NCI-H2029 treated with DMSO at 0.1 percent for 48 hours (cell line): ENCODE data around the gene MEAK7.

ENCODE experiments used
- DNase-seq: peaks from one replicate; lab custom pipeline; 2025; lab: John Stamatoyannopoulos, UW

MEAK7 gene

DNA sequence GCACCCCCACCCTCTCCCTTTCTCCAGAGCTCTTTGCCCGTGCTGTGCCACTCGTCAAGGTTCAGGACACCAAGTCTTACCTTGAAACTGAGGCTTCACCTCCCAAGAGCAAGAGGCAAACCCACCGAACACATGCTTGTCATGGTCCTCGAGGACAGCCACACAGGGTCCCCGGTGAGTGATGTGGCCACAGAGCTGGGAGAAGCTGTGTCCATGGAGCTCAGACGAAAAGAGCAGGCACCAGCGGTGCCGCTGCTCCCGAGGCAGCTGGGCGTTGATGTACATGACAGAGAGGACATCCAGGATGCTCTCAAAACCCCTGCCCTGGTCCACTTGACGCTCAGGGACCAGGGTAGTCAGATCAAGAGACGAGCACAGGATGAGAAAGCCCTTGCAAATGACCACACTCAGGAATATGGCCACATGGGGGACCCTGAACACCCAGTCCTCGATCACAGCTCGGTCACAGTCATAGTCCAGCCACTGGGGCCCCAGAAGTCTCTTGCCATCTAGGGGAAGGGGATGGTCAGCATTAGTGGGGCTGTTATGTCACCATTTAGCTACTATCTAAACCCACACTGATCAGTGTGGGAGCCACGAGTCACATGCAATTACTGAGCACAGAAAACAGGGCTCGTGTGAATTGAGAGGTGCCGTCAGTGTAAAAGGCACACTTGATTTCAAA is 17.8 kb downstream of the MEAK7 start:
- DNase-seq: no peak

DNA sequence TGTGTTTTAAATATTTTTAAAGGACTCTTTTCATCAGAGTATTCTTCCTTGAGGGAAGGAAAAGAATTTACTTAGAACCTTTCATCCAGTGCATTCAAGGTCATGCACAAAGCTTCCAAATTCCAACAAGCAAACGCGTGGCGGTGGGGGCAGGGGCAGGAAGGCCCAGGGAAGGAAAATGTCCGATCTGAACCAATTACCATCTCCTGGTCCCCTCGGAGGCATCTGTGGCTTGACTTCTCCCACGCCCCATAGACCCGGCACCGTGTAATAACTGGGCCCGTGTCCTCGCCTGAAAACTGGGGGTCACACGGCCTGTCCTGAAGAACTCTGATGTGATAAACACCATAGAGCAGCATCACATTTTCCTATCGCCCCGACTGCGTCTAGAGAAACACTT is 18.3 kb downstream of the MEAK7 start:
- DNase-seq: no peak

DNA sequence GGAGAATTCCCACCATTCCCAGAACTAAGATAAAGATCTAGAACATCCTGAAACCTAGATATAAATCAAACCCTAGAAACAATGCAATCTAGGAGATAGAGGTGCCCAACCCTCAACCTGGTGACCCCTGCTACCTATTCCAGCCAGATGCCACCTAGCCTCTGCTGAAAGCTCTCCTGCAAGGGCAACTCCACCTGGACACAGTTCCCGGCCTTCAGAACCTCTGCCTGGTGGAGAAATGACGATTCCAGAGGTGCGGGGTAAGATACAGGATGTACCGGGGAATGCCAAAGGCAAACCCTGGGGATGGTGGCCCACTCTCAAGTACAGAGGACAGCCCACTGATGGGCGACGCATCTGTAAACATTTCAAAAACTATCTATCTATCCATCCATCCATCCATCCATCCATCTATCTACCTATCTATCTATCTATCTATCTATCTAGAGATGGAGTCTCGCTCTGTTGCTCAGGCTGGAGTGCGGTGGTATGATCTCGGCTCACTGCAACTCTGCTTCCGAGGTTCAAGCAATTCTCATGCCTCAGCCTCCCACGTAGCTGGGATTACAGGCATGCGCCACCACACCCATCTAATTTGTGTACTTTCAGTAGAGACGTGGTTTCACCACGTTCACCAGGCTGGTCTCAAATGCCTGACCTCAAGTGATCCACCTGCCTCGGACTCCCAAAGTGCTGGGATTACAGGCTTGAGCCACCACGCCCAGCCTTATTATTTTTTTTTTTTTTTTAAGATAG is 19.0 kb downstream of the MEAK7 start:
- DNase-seq: no peak

DNA sequence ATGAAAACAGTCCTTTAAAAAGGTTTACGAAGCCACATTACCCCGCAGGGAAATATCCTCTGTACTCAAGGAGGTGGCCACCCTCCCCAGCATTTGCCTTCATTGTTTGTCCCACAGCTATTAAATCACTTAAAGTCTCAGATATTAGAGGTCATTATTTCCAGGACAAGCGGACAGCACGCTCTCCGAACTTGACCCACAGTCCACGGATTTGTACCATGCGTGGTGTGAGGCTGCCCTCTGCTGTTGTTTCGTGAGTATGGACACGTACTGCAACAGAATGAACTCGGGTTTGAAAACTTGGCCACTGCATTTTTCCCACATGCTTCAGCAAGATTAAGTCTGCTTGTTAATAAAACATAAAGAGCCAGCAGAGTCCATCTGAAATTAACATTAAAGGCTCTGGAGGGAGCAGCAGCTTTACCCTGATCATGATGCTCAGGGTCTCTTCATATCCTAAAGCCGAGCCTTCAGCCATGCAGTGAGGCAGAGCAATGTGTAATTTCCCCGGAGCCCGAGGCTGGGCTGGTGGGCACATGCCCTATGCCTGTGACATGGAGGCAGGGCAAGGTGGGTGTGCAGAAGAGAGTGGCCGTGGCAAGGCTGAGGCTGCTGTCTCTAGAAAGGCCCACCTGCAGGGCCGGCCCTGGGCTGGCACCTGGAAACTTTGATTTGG is 19.7 kb downstream of the MEAK7 start:
- DNase-seq: no peak

DNA sequence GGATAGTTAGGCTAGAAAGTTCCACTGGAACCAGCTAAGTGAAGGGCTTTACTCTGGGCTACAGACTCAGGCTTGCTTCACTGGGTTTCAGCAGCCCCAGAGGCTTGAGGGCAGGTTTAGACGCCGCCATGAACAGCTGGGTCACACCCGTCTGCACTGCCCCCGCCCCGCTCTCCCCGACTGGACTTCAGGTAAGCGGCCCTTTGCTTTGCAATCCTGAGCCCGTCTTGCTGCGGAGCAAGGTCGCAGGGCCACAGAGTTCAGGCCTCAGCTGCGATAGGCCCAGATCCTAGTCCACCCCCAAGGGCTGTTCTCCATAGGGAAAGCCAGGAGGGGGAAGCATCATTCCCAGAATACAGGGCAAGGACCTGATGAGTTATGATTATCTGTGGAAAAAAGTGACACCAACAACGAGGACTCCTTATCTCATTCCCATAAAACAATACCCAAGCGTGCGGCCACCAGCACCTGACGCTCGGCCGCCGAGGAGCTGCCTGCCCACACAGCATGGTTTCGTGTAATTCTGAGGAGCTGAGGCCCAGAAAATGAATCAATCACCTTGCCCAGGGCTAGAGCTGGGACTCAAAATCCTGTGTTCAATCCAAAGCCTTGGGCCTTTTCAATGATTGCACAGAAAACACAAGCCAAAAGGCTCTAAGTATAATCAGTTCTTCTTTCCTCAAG is 20.4 kb downstream of the MEAK7 start:
- DNase-seq: no peak

DNA sequence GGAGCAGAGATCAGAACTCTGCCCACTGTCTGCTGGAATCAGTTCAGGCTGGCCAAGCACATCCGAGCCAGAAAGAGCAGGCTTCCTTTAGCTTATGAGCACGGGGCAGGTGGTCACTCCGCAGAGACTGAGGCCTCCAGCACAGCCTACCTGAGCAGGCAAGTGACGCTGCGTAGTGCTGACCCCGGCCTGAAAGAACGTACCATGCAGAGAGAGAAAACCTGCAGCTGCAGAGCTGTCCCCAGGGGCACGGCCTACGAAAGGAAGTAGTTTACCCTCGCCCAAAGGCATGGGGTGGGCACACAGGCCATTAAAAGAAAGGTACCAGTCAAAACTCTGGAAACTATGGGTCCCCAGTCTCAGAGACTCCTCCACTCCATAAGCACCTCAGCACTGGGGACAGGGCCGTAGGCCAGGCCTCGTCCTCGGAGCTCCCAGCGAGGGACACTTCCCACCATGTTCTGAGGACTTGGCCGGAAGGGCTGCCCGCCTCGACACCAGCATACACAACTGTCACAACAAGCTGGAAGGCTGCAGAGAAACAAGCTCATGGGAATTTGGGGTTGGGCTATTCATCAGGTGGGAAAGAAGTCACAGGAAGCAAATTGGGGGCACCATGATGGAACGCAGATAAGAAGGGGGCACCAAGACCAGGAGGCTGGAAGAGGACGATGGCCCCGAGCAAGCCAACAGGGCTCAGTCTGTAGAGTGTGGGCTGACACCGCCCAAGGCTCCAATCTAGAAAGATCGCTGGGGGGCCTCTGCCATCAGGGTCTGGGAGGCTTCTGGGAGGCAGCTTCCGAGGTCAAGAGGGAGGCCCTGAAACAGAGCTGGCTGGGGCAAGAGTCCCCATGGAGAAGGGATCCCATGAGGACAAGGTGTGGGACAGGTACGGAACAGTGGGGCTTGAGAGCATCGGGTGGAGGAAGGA is 21.2 kb downstream of the MEAK7 start:
- no peak for DNase-seq

DNA sequence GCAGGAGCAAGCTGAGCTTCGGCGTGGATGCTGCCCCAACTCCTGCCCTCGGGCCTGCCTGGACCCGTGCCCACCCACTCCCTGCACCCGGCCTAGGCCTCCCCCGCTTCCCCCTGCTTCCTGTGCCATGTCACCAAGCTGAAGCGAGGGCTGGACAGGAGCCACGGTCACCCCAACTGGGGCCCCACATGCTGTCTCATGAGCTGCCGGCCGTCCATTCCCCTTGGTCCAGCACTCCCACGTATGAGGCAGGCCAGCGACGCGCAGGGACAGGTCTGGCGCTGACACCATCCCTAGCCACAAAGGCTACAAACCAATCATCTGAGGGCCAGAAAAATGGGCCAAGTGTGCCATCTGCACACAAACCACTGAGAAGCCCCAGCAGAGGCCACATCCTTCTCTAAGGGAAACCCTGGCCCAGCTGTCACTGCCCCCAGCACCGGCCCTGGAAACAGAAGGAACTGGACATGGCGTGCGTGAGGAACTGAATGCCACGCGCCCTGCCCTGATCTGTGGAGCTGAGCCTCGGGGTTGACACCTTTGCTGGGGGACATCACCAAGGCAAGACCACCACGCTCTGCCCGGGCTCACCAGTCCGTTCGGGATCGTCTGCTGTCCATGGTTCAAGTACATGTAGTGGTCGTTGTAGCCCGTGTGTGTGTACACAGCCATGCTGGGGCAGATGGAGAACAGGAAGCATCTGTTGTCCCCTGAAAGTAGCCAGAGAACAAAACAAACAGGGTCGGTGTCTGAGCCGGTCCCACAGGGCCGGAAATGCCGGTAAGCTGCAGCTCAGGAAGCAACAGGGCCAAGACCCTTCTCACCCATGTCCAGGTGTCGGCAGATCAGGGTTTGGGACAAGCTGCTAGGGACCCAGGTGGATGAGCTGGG is 22.2 kb downstream of the MEAK7 start:
- no peak for DNase-seq

DNA sequence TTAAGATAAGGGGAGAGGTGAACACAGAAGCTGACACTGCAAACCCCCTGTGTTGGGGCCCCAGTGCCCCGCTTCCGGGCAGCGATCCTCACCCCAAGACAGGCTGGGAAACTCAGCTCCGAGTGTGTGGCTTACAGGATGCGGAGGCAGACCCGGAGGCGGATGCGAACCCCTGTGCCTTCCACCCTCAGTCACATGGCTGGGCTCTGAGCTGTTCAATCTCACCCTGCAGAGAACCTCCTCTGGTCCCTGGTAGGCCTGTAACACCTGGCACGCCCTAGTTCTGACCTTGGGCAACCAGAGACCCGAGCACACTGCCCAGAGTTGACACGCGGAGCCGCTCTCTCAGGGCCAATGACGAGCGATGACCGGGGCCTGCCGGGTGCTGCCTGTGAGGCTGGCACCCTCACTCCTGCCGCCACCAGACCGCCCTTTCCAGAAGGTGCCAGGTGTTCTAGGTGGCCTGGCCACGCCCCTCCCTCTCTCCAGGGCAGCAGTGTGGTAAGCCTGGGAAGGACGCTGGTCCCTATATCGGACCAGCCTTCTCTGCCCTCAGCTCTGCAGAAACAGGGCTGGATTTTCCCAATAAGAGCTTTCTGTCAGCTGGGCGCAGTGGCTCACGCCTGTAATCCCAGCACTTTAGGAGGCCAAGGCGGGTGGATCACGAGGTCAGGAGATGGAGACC is 23.3 kb downstream of the MEAK7 start:
- DNase-seq: no peak

DNA sequence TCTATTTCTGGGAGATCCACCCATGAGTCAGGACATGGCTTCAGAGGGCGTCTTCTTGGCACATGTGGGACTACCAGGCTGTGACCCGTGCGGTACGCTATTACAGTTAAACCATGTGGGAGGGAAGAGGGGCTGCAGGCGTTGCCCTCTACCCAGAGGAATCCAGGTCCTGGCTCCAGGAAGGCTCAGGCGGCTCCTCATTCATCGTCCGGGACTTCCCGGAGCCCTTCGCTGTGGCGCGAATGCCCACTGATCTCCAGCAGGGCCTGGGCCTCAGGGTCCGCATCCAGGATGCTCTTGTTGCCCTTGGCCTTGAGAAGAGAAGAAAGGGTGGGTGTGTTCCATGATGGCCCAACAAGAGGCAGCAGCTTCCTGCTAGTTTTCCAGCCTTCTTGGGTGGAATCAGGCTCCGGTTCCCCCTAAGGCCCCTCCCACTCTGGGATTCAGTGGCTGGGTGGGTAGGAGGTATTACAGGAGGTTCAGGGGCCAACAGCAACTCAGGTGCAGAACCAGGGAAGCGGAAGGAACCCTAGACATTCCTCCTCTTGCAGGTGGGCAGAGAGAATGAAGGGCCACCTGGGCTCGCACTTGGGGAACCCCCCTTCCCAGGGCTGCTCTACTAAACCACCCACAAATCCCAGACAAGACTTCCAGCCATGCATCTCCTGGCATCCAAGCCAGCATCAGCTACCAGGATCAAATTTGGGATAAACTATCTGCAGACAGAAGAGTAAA is 24.6 kb downstream of the MEAK7 start:
- DNase-seq: no peak

DNA sequence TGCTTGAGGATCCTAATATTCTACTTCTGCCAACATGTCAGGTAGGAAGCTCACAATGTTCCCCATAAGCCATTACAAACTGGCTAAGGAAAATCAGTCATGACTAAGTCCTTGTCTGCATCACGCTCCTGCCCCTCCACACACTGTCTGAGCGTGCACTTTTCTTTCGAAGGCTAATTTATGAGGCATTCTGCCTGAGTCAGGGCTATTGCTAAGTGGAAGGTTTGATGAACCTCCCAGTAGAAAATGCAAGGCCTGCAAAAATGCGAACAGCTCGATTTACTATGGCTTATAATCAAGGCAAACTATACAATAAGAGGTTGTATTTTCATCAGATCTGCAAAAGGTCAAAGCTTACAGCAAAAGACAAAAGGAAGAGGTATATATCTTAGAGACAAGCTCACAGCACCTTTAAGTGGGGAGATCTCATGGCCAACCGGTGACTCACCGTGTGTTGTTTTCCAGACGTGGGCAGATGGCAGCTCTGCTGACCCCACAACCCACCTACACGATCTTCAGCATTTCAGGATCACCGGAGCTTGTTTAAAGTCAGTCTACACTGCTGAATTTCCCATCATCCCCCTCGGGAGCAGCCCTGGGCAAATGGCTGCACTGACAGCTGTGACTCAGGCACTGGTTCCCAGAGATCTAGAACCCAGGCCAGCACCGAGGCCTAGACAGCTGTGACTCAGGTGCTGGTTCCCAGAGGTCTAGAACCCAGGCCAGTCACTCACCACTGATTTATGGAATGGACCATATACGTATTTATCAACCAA is 26.1 kb downstream of the MEAK7 start:
- DNase-seq: no peak

DNA sequence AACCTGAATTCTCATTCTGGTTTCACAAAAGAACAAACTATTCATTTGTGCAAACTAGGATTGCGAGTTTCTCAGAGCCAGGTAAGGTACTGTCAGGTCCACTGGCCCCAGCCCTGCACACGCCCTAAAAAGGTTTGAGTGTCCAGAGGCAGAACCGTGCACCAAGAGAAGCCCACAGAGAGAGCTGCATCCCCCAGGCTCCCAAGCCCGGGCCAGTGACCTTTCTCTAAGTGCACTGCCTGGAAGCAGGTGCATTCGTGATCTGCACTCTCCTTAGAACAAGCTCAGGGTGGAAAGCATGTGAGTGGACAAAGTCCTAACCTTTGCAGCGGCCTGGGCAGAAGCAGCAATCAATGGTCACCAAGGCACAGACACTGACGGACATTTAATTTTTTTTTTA is 26.8 kb downstream of the MEAK7 start:
- DNase-seq: no peak

DNA sequence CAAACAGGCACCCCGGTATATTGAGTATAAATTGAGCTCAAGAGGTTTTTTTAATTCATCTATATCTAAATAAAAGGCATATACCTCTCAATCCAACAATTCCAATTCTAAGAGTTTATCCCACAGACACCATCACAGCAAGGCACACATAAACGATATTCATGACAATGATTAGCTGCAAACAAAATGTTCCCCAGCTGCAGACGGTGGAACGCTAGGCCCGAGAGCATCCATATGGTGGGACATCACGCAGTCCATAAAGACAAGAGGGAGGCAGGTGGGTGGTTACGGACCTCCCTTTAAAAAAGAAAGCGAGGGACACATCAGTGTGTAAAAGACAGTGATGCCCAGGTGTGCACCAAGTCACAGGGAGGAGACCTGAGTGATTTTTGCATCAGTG is 28.1 kb downstream of the MEAK7 start:
- no peak for DNase-seq

DNA sequence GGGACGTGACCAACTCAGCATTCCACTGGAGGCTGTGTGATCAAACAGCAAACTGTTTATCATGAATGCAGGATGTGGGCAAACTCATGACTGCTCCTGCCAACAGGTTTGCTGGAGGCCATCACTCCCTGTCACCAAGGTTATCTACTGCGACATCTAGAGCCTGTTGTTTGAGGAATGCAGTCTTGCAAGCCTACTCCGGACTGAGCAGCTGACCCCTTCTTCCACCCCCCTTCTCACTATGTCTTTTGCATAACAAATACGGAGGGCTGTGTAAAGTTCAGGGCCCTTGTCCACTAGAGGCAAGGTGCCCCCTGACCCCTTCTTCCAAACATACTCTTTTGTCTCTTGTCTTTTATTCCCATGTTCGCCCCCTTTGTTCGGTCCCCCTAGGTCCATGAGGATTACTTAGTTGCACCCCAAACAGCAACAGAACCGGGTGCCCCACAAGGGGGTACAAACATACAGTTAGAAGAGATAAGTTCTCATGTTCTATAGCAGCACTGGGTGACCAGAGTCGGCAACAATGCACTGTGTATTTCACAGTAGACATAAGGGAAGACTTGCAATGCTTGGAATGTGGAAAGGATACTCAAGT is 28.7 kb downstream of the MEAK7 start:
- no peak for DNase-seq

DNA sequence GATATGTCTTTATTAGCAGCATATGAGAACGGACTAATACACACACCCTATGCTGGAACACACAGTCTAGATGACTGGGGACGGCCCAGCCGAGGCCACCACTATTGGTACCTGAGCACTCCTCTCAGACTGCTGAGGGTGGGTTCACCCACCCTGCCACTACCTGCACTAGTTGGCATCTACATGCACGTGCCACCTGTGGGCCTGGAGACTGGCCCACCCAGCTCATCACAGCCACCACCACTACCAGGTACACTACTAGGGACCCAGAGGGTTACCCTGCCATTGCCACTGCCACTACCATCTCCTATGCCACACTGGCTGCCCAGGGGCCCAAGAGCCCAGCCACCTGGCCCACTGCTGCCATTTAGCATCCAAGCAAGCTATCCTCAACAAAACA is 32.5 kb downstream of the MEAK7 start:
- DNase-seq: no peak

DNA sequence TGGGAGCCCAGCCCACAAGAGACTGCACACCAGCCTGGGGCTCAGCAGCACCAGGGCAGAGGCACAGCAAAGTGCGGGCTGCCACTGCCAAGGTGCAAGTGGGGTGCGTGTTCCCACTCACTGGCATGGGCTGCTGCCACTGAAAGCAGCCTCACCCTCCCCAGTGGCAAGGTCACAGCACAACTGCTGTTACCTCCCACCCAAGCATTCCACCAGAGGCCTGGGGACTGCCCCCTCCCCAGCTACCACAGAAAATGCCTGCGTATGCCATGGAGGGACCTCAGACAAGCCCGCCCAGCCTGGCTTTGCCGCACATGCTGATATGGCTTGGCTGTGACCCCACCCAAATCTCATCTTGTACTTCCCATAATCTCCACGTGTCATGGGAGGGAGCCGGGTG is 33.1 kb downstream of the MEAK7 start:
- no peak for DNase-seq

DNA sequence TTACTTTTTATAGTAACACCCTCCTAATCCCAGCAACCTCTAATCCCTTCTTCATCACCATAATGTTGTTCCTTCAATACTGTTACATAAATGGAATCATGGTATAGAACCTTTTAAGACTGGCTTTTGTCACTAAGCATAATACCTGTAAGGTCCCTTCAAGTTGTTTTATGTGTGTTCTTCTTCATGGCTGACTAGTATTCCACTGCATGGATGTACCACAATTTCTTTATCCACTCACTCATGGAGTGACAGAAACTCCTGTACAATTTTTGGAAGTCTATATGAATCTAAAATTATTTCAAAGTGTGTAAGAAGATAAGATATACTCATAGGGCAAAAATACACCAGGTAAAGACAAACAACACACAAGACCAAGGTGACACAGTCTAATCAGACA is 36.8 kb downstream of the MEAK7 start:
- DNase-seq: no peak

DNA sequence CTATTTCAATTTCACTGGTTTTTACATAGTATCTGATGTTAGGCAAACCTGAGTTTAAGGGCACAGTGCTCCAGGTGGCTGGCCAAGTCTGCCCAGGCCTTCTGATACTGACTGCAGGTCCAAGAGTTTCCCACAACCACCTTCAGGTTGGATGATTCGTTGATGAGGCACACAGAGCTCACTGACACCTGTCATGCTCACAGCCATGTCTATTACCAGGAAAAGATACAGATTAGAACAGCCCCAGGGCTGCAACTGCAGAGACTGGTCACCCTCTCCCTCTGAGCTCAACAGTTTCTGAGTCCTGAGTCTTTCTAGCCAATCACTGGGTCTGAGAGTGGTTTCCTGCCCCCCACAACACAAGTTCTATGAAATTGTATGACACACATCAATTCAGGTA is 37.2 kb downstream of the MEAK7 start:
- DNase-seq: no peak

DNA sequence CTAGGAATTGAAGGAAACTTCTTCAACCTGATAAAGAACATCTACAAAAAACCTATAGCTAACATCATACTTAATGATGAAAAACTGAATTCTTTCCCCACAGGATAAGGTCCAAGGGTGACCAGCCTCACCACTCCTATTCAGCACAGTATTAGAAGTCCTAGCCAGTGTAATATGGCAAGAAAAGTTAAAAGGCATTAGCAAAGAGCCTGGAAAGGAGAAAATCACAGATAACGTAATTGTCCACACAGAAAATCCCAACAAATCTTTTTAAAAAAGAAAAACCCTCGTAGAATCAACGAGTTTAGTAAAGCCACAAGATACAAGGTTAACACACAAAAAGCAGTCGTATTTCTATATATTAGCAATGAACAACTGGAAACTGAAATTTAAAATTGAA is 37.8 kb downstream of the MEAK7 start:
- no peak for DNase-seq
